ENCODE results near the gene TEKTIP1. TPM values are rescaled to one million over a fixed set of nuclear protein-coding genes. Genes with fewer than 3 reads are reported as not detected.
"Not testable (repeated sequence)": the region's sequence is repeated elsewhere in the genome, so short reads cannot be mapped to it uniquely, and the experiment has no call there.

The TEKTIP1 gene
- total and polyA plus RNA-seq, 10 of the 15 experiments (the other 5 are each of a cell fraction or from before 2014, with no cell fraction given), result 0.18 to 2.6 (median 0.60) TPM; not detected in 5

DNA sequence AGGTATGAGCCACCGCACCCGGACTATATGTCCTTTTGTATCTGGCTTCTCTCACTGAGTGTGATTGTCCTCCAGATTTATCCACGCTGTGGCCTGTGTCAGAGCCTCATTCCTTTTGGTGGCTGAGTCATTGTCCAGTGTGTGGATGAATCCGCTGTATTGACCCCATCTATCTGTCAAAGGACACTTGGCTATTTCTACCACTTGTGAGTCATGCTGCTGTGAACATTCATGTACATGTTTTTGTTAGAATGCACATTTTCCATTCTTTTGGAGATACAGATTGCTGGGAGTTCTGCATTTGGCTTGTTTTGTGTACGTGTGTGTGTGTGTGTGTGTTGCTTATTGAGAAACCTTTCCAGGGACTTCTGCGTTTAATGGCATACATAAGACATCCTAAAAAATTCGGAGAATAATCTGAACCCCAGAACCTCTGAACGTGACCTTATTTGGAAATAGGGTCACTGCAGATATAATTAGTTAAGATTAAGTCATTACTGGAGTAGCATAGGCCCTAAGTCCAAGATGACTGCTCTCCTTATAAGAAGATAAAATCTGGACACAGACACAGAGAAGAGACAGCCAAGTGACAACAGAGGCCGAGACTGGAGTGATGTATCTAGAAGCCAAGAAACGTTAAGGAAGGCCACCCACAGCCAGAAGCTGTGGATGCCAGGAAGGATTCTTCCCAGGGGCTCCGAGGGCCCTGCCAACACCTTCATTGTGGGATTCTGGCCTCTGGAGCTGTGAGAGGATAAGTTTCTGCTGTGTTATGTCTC lies 41.4 kb downstream of the TEKTIP1 start (continued):
- TF ChIP-seq, protein P1, sequence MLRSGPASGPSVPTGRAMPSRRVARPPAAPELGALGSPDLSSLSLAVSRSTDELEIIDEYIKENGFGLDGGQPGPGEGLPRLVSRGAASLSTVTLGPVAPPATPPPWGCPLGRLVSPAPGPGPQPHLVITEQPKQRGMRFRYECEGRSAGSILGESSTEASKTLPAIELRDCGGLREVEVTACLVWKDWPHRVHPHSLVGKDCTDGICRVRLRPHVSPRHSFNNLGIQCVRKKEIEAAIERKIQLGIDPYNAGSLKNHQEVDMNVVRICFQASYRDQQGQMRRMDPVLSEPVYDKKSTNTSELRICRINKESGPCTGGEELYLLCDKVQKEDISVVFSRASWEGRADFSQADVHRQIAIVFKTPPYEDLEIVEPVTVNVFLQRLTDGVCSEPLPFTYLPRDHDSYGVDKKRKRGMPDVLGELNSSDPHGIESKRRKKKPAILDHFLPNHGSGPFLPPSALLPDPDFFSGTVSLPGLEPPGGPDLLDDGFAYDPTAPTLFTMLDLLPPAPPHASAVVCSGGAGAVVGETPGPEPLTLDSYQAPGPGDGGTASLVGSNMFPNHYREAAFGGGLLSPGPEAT (IDR thresholded peaks at IDR 0.05; ENCODE audit: low read depth), result no peak

DNA sequence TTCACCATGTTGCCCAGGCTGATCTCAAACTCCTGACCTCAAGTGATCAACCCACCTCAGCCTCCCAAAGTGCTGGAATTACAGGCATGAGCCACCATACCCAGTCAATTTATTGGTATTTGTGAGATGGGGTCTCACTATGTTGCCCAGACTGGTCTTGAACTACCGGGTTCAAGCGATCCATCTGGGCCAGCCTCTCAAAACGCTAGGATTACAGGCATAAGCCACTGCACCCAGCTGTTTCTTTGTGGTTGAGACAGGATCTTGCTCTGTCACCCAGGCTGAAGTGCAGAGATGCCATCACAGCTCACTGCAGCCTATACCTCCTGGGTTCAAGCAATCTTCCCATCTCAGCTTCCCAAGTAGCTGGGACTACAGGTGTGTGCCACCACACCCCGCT lies 42.8 kb downstream of the TEKTIP1 start:
- H3K4me2 ChIP-seq (ENCODE audit: control insufficient read depth, insufficient read depth); POLR2A ChIA-PET; H3K9me3 ChIP-seq (replicated peaks; ENCODE audit: control insufficient read depth, insufficient read depth, low read length); H3K27ac ChIP-seq (ENCODE audit: control insufficient read depth, insufficient read depth); H3K27me3 ChIP-seq (replicated peaks in 1 of 2; ENCODE audit: control insufficient read depth in 2 of 2, insufficient read depth in 2 of 2, low read length in 1 of 2); H3K79me2 ChIP-seq (ENCODE audit: control insufficient read depth, insufficient read depth, low read length); ATAC-seq; intact Hi-C loops (cut with micrococcal nuclease; ENCODE audit: unreplicated experiment); RAD21 ChIA-PET (ENCODE audit: unreplicated experiment); in situ Hi-C loops (cut with MboI); H3K9ac ChIP-seq (ENCODE audit: control insufficient read depth, insufficient read depth, low read length); H4K20me1 ChIP-seq (ENCODE audit: control insufficient read depth, insufficient read depth); H3K36me3 ChIP-seq (ENCODE audit: control insufficient read depth in 2 of 2, insufficient read depth in 2 of 2, low read length in 1 of 2); DNase-seq (ENCODE audit: low read depth, low spot score); SMC1A ChIA-PET (ENCODE audit: uncharacterized antibody, unreplicated experiment); H2AFZ ChIP-seq (ENCODE audit: control insufficient read depth, low read depth, low read length); FAIRE-seq; BruUV-seq (replicated peaks); H3K4me1 ChIP-seq (ENCODE audit: control insufficient read depth, insufficient read depth, low read length); H3K4me3 ChIP-seq: not testable (repeated sequence)
- WGBS (ENCODE audit: insufficient coverage, insufficient replicate concordance, low lambda C conversion rate, missing lambda C conversion rate), result 56% methylated on average over 4 of the region's 4 CpGs
- CTCF ChIA-PET, result interaction anchor here (0.7 to 1.4 kb wide), 2 partner anchors 9 to 114 kb away, joined by 3 to 7 read pairs; no protein-coding TSS in a partner anchor

DNA sequence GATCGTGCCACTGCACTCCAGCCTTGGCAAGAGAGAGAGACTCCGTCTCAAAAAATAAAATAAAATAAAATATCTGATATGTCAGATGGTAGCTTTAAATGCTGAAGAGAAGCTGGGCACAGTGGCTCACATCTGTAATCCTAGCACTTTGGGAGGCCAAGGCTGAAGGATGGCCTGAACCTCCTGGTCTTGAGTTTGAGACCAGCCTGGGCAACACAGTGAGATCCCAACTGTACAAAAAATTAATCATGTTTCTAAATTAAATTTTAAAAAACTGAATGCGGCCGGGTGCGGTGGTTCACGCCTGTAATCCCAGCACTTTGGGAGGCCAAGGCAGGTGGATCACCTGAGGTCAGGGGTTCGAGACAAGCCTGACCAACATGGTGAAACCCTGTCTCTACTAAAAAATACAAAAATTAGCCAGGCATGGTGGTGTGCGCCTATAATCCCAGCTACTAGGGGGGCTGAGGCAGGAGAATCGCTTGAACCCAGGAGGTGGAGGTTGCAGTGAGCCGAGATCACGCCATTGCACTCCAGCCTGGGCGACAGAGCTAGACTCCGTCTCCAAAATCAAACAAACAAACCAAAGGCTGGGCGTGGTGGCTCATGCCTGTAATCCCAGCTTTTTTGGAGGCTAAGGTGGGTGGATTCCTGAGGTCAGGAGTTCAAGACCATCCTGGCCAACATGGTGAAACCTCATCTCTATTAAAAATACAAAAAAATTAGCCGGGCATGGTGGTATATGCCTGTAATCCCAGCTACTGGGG lies 45.2 kb downstream of the TEKTIP1 start:
- ATAC-seq; H3K4me3 ChIP-seq; H2AFZ ChIP-seq (ENCODE audit: control insufficient read depth, low read depth, low read length); H3K27ac ChIP-seq (ENCODE audit: control insufficient read depth, insufficient read depth); BruUV-seq (replicated peaks); FAIRE-seq; H4K20me1 ChIP-seq (ENCODE audit: control insufficient read depth, insufficient read depth); H3K9ac ChIP-seq (ENCODE audit: control insufficient read depth, insufficient read depth, low read length); DNase-seq (ENCODE audit: low read depth, low spot score); intact Hi-C loops (cut with micrococcal nuclease; ENCODE audit: unreplicated experiment); in situ Hi-C loops (cut with MboI); H3K36me3 ChIP-seq (ENCODE audit: control insufficient read depth in 2 of 2, insufficient read depth in 2 of 2, low read length in 1 of 2); H3K79me2 ChIP-seq (ENCODE audit: control insufficient read depth, insufficient read depth, low read length); H3K9me3 ChIP-seq (replicated peaks; ENCODE audit: control insufficient read depth, insufficient read depth, low read length); H3K27me3 ChIP-seq (replicated peaks in 1 of 2; ENCODE audit: control insufficient read depth in 2 of 2, insufficient read depth in 2 of 2, low read length in 1 of 2); H3K4me2 ChIP-seq (ENCODE audit: control insufficient read depth, insufficient read depth); H3K4me1 ChIP-seq (ENCODE audit: control insufficient read depth, insufficient read depth, low read length); SMC1A ChIA-PET (ENCODE audit: uncharacterized antibody, unreplicated experiment): not testable (repeated sequence)
- WGBS (ENCODE audit: insufficient coverage, insufficient replicate concordance, low lambda C conversion rate, missing lambda C conversion rate), result 44% methylated on average over 15 of the region's 15 CpGs
- POLR2A ChIA-PET, result interaction anchor here (0.6 kb wide), 2 partner anchors 32 to 387 kb away, joined by 3 read pairs; no protein-coding TSS in a partner anchor
- RAD21 ChIA-PET (ENCODE audit: unreplicated experiment), result interaction anchor here (0.8 kb wide), 1 partner anchor 30 kb away, joined by 4 read pairs; no protein-coding TSS in a partner anchor
- CTCF ChIA-PET, result interaction anchor here (0.8 to 1.7 kb wide), 5 partner anchors 8 to 39 kb away, joined by 3 to 4 read pairs (median 3); no protein-coding TSS in a partner anchor
